Activated naive CD4-positive, alpha-beta T cell treated with anti-CD3 and anti-CD28 coated beads for 36 hours (primary cell): ENCODE results near the gene PDE6B. TPM values are rescaled to one million over a fixed set of nuclear protein-coding genes. Genes with fewer than 3 reads are reported as not detected.

ENCODE experiments used
- CTCF ChIA-PET: fragments of 350-600 bp; sonication (Branson Sonifier 250); formaldehyde crosslinking; loops from one replicate; lab custom pipeline; 2021; ENCODE audit warnings: antibody characterized with exemption; lab: Charles Lee
- DNase-seq: peaks from one replicate; pipeline ENCODE4 v3.0.0-alpha.2; 2020
- H3K27ac Mint-ChIP-seq: one replicate; pipeline ENCODE4 v1.8.0; 2021; ENCODE audit warnings: mild to moderate bottlenecking, mixed read lengths
- H3K27me3 Mint-ChIP-seq: one replicate; pipeline ENCODE4 v1.8.0; 2021; ENCODE audit warnings: low read depth, mixed read lengths
- H3K36me3 Mint-ChIP-seq: one replicate; pipeline ENCODE4 v1.8.0; 2021; ENCODE audit warnings: low read depth, mixed read lengths
- H3K4me1 Mint-ChIP-seq: one replicate; pipeline ENCODE4 v1.8.0; 2021; ENCODE audit warnings: low read depth, mixed read lengths
- H3K4me3 Mint-ChIP-seq: one replicate; pipeline ENCODE4 v1.8.0; 2021; ENCODE audit warnings: mild to moderate bottlenecking, moderate library complexity, mixed read lengths
- H3K9me3 Mint-ChIP-seq: one replicate; pipeline ENCODE4 v1.8.0; 2021; ENCODE audit warnings: mixed read lengths
- intact Hi-C: fragments of 100-400 bp; cut with micrococcal nuclease; formaldehyde crosslinking; loops from one replicate; pipeline ENCODE4 v1.15.1; 2023
- total RNA-seq, 2 experiments: library from RNA; stranded (reverse); gene quantifications; one replicate each; pipeline ENCODE4 v1.2.3, GENCODE V29; 2021

Gene PDE6B
- total RNA-seq, 2 experiments from 2014 or later: 17.4 to 18.1 TPM

DNA sequence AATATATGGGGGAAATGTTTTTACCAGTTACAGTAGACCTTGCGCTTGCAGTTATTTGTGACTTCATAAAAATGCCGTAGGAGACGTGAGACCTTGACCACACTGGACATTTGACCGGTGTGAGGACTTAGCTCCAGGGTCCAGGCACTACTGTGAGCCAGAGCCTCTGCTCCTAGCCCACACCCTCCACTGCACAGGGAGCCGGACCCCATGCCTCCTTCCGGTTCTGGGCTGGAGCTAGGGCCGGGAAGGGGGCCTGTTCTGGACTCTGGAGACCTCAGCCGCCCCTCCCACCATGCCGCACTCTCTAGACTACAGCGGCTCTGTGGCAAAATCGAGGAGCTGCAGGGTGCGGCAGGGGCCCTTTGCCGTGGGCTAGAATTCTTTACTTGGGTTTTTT lies 85.5 kb downstream of the PDE6B start:
- intact Hi-C loops: no loop called here
- Mint-ChIP-seq H3K4me1 (peaks cover 21% of the 10 kb centered on the region), H3K36me3 (no peaks in the 10 kb centered on the region), H3K27ac (no peak overlapping the region), H3K4me3 (no peak overlapping the region), H3K27me3 (no peaks in the 10 kb centered on the region), H3K9me3 (no peaks in the 10 kb centered on the region)
- CTCF ChIA-PET: interaction anchor here (0.6 kb wide), 1 partner anchor 640 kb away, joined by 3 read pairs; no protein-coding TSS in a partner anchor
- DNase-seq: no peak

DNA sequence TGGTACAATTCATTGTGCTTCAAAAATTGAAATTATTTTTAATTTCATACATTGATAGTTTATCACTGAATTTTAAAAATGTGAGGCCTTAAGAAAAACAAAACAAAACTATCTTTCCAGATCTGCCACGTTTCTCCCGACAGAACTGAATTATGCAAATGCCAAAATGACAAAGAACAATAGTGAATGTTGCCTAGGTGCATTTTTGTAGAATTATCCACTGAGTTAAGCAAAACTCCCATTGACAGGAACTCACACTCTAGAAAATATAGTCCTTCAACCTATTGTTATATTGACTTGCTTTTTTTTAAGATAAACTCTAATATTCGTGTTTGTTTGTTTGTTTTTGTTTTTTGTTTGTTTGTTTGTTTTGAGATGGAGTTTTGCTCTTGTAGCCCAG lies 86.7 kb downstream of the PDE6B start:
- CTCF ChIA-PET: no interaction called here
- H3K27ac Mint-ChIP-seq: no peak overlapping the region

DNA sequence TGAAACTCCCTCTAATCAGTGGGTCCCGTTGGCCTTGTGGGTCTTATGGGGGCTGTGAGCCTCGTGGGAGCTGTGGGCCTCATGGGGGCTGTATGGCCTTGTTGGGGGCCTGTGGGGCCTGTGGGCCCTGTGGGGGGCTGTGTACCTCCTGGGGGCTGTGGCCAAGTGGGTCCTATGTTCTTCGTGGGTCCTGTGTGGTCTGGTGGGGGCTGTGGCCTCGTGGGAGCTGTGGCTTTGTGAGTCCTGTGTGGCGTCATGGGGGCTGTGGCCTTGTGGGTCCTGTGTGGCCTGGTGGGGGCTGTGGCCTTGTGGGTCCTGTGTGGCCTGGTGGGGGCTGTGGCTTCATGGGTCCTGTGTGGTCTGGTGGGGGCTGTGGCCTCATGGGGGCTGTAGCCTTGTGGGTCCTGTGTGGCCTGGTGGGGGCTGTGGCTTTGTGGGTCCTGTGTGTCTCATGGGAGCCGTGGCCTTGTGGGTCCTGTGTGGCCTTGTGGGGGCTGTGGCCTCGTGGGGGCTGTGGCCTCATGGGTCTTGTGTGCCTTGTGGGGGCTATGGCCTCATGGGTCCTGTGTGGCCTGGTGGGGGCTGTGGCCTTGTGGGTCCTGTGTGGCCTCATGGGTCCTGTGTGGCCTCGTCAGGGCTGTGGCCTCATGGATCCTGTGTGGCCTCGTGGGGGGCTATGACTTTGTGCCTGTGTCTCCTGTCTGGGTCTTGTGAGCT lies 87.7 kb downstream of the PDE6B start:
- CTCF ChIA-PET: no interaction called here
- intact Hi-C loops: no loop called here
- H3K9me3 Mint-ChIP-seq: no peaks in the 10 kb centered on the region

More for the DNA sequence above, 86.7 kb downstream of the PDE6B start:
- no peak for DNase-seq
- H3K4me3 Mint-ChIP-seq: no peak overlapping the region
- no peaks in the 10 kb centered on the region for H3K9me3 Mint-ChIP-seq
- intact Hi-C loops: no loop called here
- no peaks in the 10 kb centered on the region for H3K36me3 Mint-ChIP-seq
- H3K4me1 Mint-ChIP-seq: peaks cover 21% of the 10 kb centered on the region
- H3K27me3 Mint-ChIP-seq: no peaks in the 10 kb centered on the region

DNA sequence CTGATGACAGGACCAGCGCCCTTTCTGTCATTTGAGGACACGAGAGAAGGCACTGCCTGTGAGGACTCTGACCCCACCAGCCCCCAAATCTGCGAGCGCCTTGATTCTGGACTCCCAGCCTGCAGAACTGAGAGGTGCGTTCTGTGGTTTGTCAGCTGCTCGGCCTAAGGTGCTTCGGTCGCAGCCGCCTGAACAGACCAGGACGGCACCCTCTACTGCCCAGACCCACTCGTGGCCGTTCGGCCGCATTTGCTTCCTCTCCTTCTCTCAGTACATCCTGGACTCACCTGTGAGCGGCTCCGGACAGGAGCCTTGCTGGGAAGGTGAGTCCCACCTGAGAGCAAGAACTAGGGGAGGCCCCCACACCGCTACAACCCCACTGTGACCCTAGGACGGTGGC lies 88.7 kb downstream of the PDE6B start:
- H3K4me1 Mint-ChIP-seq: peaks cover 20% of the 10 kb centered on the region
- CTCF ChIA-PET: no interaction called here
- no peak overlapping the region for H3K27ac Mint-ChIP-seq
- H3K27me3 Mint-ChIP-seq: no peaks in the 10 kb centered on the region
- no peaks in the 10 kb centered on the region for H3K36me3 Mint-ChIP-seq
- DNase-seq: no peak
- no peak overlapping the region for H3K4me3 Mint-ChIP-seq
- intact Hi-C loops: no loop called here
- no peaks in the 10 kb centered on the region for H3K9me3 Mint-ChIP-seq

More for the DNA sequence above, 87.7 kb downstream of the PDE6B start:
- no peak overlapping the region for H3K4me3 Mint-ChIP-seq
- H3K4me1 Mint-ChIP-seq: peaks cover 26% of the 10 kb centered on the region
- H3K27me3 Mint-ChIP-seq: no peaks in the 10 kb centered on the region
- H3K27ac Mint-ChIP-seq: no peak overlapping the region
- no peaks in the 10 kb centered on the region for H3K36me3 Mint-ChIP-seq
- no peak for DNase-seq

DNA sequence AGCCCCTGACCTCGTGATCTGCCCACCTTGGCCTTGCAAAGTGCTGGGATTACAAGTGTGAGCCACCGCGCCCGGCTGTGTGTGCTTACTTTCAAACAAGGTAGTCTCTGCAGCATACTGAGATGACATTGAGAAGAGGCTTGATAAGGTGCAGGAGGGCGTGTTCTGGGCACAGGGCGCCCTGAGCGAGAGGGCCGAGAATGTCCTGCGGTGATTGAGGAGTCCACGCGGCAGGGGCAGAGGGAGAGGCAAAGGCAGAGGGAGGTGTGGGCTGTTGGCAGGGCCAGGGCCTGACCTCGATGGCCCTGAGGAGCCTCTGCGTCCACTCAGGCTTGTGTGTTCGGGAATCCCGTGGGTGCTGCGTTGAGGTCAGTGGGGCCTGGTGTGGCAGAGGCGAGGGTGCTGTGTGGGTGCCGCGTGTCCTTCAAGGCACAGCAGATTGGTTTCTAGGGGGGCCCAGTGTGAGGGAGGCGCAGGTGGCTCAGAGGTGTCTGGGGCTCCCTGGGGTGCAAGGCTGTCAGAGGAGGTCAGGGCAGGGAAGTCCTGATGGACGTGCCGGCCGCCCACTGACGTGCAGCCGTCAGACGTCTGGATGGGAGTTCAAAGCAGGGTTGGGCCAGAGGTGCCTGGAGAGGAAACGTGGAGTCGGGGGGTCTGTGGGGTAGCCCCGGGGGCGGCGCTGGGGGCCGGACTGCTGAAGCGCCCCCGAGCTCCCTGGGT lies 92.4 kb downstream of the PDE6B start:
- Mint-ChIP-seq H3K9me3 (no peaks in the 10 kb centered on the region), H3K4me1 (peaks cover 11% of the 10 kb centered on the region), H3K27ac (no peak overlapping the region), H3K27me3 (no peaks in the 10 kb centered on the region), H3K36me3 (peaks cover 13% of the 10 kb centered on the region), H3K4me3 (no peak overlapping the region)
- intact Hi-C loops: no loop called here
- no peak for DNase-seq
- CTCF ChIA-PET: interaction anchor here (0.7 kb wide), 1 partner anchor 9 kb away, joined by 3 read pairs; no protein-coding TSS in a partner anchor

DNA sequence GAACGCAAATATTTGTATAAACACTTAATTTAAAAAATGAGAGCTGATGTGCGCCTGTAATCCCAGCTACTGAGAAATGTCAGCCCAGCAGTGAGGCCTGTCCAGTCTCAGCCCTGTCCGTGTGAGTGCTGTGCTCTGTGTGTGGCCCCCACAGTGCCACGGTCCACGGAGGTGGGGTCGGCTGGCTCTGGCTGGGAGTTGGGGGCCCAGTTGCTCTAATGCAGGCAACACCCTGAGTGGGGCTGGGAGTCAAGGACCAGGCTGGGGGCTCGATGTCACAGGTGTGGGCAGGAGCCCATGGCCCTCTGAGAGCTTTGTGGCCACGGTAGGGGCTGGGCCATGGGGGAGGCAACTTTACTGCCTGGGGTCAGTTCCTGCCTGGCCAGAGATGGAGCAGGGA lies 93.1 kb downstream of the PDE6B start:
- no peaks in the 10 kb centered on the region for H3K27me3 Mint-ChIP-seq
- DNase-seq: no peak
- peaks cover 11% of the 10 kb centered on the region for H3K4me1 Mint-ChIP-seq
- no peak overlapping the region for H3K27ac Mint-ChIP-seq
- CTCF ChIA-PET: no interaction called here
- H3K9me3 Mint-ChIP-seq: no peaks in the 10 kb centered on the region
- H3K36me3 Mint-ChIP-seq: peaks cover 18% of the 10 kb centered on the region
- no peak overlapping the region for H3K4me3 Mint-ChIP-seq
- intact Hi-C loops: no loop called here

Other genes with a start within 250 kb of the PDE6B start
- gene ZNF721, start 126.4 kb upstream of the PDE6B start, total RNA-seq: 10 to 100 TPM; 34.0 to 36.3 TPM
- gene PIGG, start 126.4 kb upstream of the PDE6B start, total RNA-seq: 10 to 100 TPM; 41.7 to 43.6 TPM
- not detected for gene TMEM271, start 49.3 kb upstream of the PDE6B start, total RNA-seq
- gene ATP5ME, start 48.7 kb downstream of the PDE6B start, total RNA-seq: 100 to 1,000 TPM; 254 to 257 TPM
- 10 to 100 TPM; 12.0 to 12.9 TPM for gene MYL5, start 49.0 kb downstream of the PDE6B start, total RNA-seq
- gene SLC49A3, start 63.6 kb downstream of the PDE6B start, total RNA-seq: not detected
- 10 to 100 TPM; 24.7 to 25.9 TPM for gene PCGF3, start 80.3 kb downstream of the PDE6B start, total RNA-seq
- gene CPLX1, start 200.6 kb downstream of the PDE6B start, total RNA-seq: under 1 TPM; 0.37 to 0.48 TPM